Fibroblast of skin of left biceps (primary cell): ENCODE results near the gene TCHH.

Experiments used
- DNase-seq, 2 experiments: peaks; one replicate each; pipeline ENCODE4 v3.0.0-alpha.2; 2013; ENCODE audit warnings: low read depth in 2 of 2

Gene TCHH

GRCh38 chr1:152061952-152062351 is 53.3 kb downstream of the TCHH start:
- no peak for DNase-seq
